GM18526 (cell line): ENCODE data around the gene CEP170B.

ENCODE experiments used
- POLR2A ChIP-seq: IDR thresholded peaks from 3 replicates; pipeline ENCODE4 v1.6.1; 2011; ENCODE audit not compliant: insufficient read length; ENCODE audit errors: extremely low read depth

Gene CEP170B

DNA sequence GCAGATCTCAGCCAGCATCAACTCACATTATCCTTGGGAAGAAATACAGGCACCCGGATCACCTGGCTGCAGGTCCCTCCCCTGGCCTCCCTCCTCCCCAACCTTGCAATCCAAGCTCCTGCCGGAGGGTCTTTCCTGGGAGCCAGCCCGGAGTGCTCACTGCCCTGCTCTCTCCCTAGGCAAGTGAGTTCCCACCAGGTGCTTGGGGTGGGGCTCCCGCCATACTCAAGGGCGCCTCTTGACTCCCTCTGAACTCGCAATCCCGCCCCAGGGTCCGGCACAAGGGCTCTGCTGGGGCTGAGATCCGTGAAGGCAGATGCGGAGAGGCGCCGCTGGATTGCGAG, 1.2 kb upstream of the CEP170B start:
- TF ChIP-seq POLR2A, result no peak

DNA sequence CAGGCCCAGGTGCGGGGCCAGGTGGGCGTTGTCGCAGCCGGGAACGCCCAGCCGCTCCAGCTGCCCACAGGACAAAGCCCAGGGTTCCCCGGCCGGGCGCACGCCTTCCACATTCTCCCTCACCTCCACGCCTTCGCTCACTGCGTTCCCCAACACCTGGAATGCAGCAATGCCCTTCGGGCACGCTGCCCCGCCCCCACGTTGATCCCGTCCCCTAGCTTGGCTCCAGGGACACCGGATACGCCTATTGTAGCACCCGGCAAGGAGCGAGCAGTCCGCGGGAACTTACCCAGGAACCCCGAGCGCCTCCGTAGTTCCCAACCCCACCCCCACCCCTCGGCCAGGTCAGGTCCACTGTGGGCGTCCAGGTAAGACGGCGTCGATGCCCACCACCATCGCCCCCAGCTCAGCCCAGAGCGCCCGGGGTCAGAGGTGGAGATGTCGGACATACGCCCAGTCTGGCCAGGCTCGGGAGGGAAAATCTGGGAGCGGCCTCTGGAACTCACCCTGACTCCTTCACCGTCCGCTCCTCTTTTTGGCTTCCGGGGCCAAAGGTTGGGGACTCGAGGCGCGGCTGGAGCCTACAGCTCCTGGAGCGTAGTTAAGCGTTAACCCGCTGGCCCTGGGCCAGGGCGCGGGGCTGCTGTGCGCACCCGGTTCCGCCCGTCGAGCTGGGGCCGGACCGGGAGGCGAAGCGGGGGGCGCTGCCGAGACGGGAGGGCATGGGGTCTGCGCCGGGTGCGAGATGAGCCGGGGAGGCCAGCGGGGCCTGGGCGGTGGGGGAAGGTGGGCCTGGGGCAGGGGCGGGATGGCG, 594 bp upstream of the CEP170B start:
- no peak for TF ChIP-seq POLR2A

GRCh38 chr14:104865631-104866441, 768 bp downstream of the CEP170B start:
- no peak for TF ChIP-seq POLR2A

DNA sequence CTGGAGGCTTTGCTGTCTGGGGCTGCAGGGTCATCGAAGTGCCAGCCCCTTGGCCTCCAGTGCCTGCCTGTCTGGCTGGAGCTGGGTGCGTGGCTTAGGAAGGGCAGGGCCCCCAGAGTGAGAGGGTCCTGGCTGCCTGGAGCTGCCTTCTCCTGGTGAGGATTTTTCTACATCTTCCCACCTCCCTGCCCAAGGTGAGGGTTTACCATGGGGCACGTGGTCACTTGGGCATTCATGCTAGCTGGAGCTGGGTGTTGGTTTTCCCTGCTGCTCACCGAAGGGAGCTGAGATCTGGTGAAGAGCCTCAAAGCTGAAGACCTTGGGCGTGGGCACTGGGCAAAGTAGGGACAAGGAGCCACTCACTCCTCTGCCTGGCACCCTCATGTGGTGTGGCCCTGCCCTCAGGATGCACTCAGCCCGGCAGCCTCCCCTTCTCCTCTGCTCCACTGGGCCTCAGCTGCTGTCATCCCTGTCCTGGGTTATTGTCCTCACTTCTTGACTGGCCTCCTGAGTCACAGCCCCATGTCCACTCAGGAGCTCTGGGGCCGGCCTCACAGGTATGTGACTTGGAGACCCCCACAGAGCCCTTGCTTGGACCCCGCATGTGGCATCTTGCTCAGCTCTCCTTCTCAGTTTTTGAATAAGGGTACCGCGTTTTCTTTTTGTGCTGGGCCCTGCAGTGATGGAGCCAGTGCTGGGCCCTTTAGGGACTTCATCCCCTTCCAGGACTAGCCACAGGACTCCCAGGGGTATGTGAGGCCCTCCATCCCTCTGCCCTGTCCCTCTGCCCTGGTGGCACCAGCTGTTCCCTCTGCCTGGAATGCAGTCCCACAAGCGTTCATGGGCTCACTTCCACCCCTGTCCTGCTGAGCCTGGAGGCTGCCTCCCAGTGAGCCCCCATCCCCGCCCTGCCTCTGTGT, 1.6 kb downstream of the CEP170B start:
- no peak for TF ChIP-seq POLR2A

DNA sequence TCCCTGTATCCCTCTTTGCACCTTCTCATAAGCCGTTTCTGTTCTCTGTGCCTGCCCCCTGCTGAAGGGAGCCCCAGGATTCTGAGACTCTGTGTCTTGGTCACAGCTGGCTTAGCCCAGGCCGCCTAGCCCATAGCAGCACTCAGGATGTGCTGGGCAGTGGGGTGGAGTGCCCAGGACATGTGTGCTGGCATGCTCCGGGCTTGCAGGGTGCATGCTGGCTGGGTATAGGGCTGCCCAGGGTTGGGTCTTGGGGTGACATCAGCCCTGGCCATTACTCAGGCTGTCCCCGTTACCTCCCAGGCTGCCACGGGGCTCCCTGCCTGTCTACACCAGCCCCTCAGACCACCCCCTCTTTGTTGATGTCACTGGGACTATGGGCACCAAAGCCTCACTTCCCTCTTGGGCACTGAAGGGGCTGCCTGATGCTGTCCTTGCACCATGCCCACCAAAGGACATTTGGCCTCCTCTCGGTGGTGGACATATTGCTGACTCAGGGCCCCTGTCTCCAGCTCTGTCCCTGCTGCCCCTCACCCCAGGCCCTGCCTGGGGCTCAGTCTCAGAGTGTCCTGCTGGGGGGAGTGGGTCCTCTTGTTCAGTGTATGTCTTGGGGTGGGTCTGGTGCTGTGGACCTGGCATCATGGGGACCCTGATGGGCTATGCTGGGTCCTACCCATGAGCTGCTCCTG, 2.4 kb downstream of the CEP170B start:
- no peak for TF ChIP-seq POLR2A

DNA sequence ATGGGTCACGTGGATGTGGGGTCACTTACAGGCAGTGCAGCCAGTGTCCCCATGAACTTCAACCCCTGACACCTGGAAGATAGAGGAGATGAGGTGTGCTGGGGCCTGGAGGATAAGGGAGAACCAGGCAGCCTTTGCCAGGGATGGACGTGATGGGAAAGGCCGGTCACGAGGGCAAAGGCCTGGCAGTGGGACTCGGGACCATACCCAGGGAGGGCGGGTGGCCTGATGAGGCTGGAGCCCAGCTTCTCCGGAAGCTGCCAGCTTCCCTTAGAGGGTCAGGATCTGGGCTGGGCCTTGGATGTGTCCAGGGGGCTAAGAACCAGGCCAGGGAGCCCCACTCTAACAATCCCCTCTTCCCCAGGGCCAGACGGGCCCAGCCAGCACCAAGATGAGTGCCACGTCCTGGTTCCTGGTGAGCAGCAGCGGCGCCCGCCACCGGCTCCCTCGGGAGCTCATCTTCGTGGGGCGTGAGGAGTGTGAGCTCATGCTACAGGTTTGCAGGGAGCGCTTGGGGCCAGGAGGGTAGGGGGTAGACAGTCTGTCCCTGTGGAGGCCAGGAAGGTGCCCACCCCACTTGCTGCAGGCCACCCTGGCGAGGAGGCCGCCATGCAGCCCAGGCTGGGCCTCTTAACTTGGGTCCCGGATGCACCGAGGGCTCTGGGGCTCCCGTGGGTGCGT, 3.1 kb downstream of the CEP170B start:
- no peak for TF ChIP-seq POLR2A

DNA sequence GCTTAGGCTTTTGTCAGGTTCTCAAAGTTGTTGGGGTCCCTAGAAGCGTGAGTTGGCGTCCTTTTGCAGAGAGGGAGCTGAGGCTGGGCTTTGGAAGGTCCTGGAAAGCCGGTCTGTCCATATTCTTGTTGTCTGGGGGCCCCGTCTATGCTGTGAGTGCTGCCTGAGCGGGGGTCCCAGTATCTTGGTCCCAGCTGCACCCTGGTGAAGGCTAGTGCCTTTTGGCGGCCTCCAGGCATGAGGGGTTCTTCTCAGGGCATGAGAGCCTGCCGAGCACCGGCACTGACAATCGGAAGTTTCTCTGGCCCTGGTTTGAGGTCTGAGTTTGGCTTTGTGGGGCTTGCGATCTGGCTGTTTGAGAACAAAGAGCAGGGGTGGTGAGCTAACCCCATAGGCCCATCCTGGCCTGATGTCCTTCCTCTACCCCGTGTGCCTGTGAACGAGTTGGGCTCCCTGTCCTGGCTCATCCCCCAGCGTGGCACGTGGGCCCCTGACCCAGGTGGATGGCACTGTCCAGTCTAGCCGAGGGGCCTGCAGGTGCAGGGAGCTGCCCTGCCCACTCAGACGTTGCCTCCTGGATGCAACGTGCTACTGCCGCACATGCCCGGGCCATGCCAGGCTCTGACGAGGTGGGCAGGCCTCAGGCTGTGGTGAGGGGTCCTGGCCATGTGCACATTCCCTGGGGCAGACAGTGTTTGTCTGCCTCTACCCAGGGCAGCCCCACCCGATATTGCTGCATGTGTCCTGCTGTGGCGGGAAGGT, 3.9 kb downstream of the CEP170B start:
- no peak for TF ChIP-seq POLR2A

DNA sequence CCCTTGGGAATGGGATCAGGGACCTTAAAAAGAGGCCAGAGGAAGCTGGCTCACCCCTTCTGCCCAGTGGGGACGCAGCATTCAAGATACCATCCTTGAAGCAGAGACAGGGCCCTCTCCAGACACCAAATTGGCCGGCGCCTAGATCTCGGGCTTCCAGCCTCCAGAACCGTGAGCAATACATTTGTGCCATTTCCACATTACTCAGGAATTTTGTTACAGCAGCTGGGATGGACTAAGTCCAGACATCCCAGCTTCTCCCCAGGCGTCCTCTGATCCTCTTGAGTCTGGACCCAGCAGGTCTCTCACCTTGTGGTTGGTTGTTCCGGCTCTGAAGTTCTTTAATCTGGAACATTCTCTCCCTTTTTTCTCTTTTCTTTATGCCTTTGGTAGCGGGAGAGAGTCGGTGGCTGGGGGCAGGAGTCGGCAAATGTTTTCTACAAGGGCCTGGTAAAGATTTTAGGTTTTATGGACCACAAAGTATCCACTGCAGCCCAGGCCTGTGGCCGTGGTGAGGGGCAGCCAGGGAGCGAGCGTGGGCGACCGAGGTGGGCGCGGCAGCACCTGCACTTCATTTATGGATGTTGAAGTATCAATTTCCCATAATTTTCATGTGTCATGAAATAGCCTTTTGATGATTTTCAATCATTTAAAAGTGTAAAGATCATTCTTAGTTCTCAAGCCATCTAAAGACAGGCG, 4.8 kb downstream of the CEP170B start:
- no peak for TF ChIP-seq POLR2A

GRCh38 chr14:104870368-104871144, 5.5 kb downstream of the CEP170B start:
- no peak for TF ChIP-seq POLR2A

DNA sequence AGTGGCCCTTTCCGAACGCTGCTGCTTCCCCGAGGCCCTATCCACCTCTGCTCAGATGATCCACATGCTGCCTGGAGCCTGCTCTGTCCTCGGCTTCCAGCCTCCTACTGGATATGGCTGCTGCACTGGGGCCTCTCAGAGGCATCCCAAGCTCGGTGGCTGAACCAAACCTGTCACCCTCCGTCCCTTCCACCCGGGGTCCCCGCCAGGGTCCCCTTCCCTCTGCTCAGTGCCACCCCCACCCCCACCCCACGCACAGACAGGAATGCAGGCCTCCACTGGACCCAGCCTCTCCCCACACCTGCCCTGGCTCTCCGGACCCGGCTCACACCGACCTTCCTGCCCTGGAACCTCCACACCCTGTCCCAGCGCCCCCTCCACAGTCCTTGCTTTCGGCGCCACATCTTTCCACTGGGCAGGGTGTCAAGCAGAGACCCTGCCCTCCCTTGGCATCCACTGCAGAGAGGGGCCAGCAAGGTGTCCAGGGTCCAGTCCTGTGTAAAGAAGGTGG, 6.1 kb downstream of the CEP170B start:
- TF ChIP-seq POLR2A, result no peak

- TF ChIP-seq POLR2A, result no peak
These were observed 6.8 kb downstream of the CEP170B start for GRCh38 chr14:104871656-104872468.
